HG02571 (cell line): ENCODE data around the gene ACOT8.
"Not testable (repeated sequence)": the region's sequence is repeated elsewhere in the genome, so short reads cannot be mapped to it uniquely, and the experiment has no call there.

Experiments used
- ATAC-seq: cut with Tn5 transposase; IDR thresholded peaks from one replicate; pipeline ENCODE4 v1.9.1; 2021; ENCODE audit warnings: mild to moderate bottlenecking, moderate library complexity; ENCODE audit not compliant: unreplicated experiment

ACOT8 gene

DNA sequence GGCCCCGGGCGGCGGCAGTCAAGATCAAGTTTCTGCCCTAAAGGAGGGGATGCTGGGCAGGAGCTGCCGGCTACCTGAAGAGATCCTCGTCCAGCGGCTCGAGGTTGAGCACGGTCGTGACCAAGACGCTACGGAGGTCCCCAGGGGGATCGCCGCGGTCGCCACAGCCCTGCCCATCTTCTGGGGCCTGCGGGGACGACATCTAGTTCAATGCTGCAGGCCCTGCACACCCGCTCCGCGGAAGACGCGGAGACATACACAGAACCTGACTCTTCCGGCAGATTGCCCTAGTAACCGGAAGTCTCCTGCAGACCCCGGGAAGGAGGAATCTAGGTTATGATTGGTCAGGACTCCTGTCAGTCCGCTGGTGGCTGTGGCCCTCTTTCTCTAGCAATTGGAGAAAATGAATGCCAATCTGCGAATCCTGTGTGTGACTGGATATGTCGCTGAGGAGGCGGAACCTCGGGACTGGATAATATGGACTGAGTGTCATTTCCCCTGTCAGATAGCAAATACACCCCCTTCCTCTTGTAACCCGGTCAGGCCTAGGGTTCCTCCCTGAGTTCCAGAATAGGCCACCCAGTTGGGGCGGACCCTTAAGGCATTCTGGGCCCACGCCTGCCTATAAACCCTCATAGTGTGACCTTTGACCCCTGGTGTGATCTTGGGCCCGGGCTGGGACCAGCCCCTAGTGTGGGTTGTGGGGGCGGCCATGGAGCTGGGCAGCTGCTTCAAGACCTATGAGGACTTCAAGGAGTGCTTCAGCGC lies at the start of gene ACOT8, which contains the start of gene ZSWIM3:
TSS of gene ACOT8 (minus strand) at position 279 of the 768 bp plus-strand sequence. CDS start at position 202, 77 bp downstream.
TSS of gene ZSWIM3 (plus strand) at position 501 of the 768 bp plus-strand sequence. CDS start at position 713, 212 bp downstream.
- peak; percentile 95 for ATAC-seq

GRCh38 chr20:45905505-45906079 lies 48.4 kb upstream of the ACOT8 start:
- no peak for ATAC-seq

- ATAC-seq, result no peak
These were observed 47.7 kb upstream of the ACOT8 start for GRCh38 chr20:45904583-45905504.

- no peak for ATAC-seq
These were observed 45.1 kb upstream of the ACOT8 start for GRCh38 chr20:45902199-45902701.

GRCh38 chr20:45901332-45901731 lies 44.1 kb upstream of the ACOT8 start:
- not testable (repeated sequence) for ATAC-seq

- no peak for ATAC-seq
These were observed 42.0 kb upstream of the ACOT8 start for GRCh38 chr20:45899046-45899835.

DNA sequence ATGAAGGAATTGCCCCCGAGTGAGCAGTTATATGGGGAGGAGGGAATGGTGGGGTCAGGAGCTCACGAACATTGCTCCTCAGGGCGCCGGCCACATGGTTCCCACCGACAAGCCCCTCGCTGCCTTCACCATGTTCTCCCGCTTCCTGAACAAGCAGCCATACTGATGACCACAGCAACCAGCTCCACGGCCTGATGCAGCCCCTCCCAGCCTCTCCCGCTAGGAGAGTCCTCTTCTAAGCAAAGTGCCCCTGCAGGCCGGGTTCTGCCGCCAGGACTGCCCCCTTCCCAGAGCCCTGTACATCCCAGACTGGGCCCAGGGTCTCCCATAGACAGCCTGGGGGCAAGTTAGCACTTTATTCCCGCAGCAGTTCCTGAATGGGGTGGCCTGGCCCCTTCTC lies 41.1 kb upstream of the ACOT8 start:
- ATAC-seq, result no peak

DNA sequence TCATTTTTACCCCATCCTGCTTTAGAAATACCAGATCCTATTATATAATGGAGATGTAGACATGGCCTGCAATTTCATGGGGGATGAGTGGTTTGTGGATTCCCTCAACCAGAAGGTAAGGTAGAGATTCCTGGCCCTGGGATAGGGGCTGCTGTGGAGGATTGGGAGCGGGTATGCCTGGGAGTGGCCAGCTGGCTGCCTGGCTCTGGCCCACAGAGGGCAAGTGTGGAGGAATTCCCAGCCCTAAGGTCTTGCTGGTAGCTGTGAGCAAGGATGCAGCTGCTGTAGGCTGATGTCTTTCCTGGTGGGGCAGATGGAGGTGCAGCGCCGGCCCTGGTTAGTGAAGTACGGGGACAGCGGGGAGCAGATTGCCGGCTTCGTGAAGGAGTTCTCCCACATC lies 40.5 kb upstream of the ACOT8 start:
- no peak for ATAC-seq

DNA sequence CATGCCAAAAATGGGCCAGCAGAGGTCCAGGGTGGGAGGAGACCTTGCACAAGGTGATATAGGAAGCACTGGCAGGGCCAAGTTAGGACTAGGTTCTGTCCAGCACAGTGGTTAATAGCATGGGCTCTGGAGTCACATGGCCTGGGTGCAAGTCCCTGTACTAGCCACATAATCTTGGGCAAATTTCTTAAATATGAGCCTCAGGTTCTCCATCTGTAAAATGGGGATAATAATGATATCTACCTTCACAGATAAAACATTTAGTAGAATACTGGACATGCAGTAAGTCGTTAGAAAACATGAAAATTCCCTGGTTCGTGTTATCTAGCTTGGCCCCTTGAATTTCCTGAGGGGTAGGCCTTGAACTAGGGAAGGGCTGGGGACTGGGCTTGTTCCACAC lies 40.1 kb upstream of the ACOT8 start:
- no peak for ATAC-seq

DNA sequence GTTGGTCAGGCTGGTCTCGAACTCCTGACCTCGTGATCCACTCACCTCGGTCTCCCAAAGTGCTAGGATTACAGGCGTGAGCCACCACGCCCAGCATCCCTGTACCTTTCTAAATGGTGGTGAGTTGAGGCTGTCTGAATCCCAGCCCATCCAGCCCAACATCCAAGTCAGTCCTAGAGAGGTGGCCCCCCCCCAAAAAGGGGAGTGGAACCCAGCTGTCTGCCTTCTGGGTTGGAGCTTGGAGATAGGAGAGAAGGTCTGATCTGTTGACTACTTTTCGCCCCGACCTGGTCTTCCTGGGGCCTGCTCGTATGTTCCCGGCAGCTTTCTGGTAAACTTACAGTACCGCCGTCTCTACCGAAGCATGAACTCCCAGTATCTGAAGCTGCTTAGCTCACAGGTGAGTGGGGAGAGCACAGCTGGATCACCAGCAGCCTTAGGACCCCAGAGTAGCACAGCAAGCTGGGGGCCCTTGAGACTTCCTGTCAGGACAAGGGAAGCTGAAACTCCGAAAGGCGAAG lies 39.5 kb upstream of the ACOT8 start:
- no peak for ATAC-seq

DNA sequence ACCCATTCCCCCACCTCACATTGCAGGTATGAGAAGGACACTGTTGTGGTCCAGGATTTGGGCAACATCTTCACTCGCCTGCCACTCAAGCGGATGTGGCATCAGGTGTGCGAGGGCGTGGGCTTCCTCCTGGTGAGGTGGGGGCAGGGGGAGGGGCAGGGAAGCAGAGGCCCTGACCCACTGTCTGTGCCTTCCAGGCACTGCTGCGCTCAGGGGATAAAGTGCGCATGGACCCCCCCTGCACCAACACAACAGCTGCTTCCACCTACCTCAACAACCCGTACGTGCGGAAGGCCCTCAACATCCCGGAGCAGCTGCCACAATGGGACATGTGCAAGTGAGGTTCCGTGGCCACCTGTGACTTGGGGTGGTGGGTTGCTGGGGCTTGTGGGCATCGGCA lies 37.6 kb upstream of the ACOT8 start:
- ATAC-seq, result no peak

DNA sequence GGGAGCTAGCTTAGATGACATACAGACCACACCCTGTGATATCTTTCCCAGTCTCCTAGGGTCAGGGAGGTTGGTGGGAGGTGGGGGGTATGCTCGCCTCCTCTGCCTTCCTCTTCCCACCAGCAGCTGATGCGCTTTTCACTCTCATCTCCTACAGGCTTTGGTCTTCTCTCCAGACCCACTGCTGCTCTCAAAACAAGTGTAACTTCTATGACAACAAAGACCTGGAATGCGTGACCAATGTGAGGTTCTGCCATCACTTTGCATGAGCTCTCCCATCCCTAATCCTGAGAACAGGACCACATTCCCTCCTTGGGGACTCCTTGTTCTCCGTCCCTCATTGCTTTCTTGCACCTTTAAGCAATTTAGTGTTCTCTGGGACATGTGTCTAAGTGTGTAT lies 36.6 kb upstream of the ACOT8 start:
- ATAC-seq, result no peak

- ATAC-seq, result no peak
These were observed 35.8 kb upstream of the ACOT8 start for GRCh38 chr20:45892828-45893500.

GRCh38 chr20:45892049-45892825 lies 35.0 kb upstream of the ACOT8 start:
- ATAC-seq, result no peak

DNA sequence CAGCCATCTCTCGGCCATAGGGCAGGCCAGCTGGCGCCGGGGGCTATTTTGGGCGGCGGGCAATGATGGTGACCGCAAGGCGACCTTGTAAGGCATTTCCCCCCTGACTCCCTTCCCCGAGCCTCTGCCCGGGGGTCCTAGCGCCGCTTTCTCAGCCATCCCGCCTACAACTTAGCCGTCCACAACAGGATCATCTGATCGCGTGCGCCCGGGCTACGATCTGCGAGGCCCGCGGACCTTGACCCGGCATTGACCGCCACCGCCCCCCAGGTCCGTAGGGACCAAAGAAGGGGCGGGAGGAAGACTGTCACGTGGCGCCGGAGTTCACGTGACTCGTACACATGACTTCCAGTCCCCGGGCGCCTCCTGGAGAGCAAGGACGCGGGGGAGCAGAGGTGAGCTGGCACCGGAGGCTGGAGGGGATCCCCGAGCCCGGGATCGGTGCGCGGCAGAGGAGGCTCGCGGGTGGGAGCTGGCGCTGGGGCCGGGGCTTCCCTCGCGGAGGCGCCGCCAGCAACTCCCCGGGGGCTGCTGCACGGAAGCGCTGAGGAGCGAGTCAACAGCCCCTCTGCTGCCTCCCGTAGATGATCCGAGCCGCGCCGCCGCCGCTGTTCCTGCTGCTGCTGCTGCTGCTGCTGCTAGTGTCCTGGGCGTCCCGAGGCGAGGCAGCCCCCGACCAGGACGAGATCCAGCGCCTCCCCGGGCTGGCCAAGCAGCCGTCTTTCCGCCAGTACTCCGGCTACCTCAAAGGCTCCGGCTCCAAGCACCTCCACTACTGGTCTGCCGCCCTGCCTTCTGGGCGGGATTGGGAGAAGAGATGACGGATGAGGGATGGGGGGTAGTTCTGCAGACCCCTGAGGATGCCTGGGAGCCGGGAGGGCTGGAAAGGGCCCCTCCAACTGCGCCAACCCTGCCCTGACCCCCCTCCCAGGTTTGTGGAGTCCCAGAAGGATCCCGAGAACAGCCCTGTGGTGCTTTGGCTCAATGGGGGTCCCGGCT lies 34.1 kb upstream of the ACOT8 start, which contains the start of the genes CTSA and NEURL2:
TSS of gene CTSA (plus strand) at position 351 of the 999 bp plus-strand sequence. CDS start at position 585, 234 bp downstream.
TSS of gene NEURL2 (minus strand) at position 224 of the 999 bp plus-strand sequence. CDS start at position 7, 217 bp downstream.
- ATAC-seq, result peak; percentile 73

GRCh38 chr20:45890077-45890984 lies 33.1 kb upstream of the ACOT8 start:
- ATAC-seq, result no peak
